OCI-LY7 (cell line): ENCODE measurements around the gene TRIM54. TPM values are rescaled to one million over a fixed set of nuclear protein-coding genes. Genes with fewer than 3 reads are reported as not detected.
"Not testable (repeated sequence)": the region's sequence is repeated elsewhere in the genome, so short reads cannot be mapped to it uniquely, and the experiment has no call there.

Experiments
- BruUV-seq: library from RNA; stranded (reverse); fragments of 400-500 nt; replicated peaks from 2 replicates; lab custom pipeline; 2021; lab: Mats Ljungman, UMichigan
- CTCF ChIA-PET: fragments of 300-600 bp; sonication (Branson Sonifier 250); formaldehyde crosslinking; loops from one replicate; lab custom pipeline; 2022; ENCODE audit warnings: antibody characterized with exemption; ENCODE audit not compliant: unreplicated experiment; lab: Charles Lee
- POLR2A ChIA-PET: fragments of 300-600 bp; sonication (Branson Sonifier 250); formaldehyde crosslinking; loops from one replicate; lab custom pipeline; 2022; ENCODE audit warnings: antibody characterized with exemption; lab: Charles Lee
- DNase-seq: peaks from one replicate; pipeline ENCODE4 v3.0.0-alpha.2; 2015; ENCODE audit warnings: low spot score
- H2AFZ ChIP-seq: fragments of 200-600 bp; sonication (generic), shearing (Covaris generic); 2 replicates; pipeline ENCODE4 v1.6.1; 2014; ENCODE audit warnings: mild to moderate bottlenecking, antibody characterized with exemption, low read length, moderate library complexity
- H3K27ac ChIP-seq: fragments of 200-600 bp; sonication (generic); 2 replicates; pipeline ENCODE4 v1.5.1; 2014; ENCODE audit warnings: mixed run types, low read depth, mild to moderate bottlenecking, moderate library complexity, low read length, inconsistent platforms; ENCODE audit not compliant: poor library complexity, severe bottlenecking
- H3K36me3 ChIP-seq: fragments of 200-600 bp; sonication (generic); 2 replicates; pipeline ENCODE4 v1.6.1; 2014; ENCODE audit warnings: mild to moderate bottlenecking, antibody characterized with exemption, low read length, moderate library complexity, mixed read lengths; ENCODE audit not compliant: insufficient read depth
- H3K4me1 ChIP-seq: fragments of 200-600 bp; sonication (generic); 2 replicates; pipeline ENCODE4 v1.5.1; 2014; ENCODE audit warnings: mild to moderate bottlenecking, low read length; ENCODE audit not compliant: insufficient read depth, poor library complexity, severe bottlenecking
- H3K4me2 ChIP-seq: fragments of 200-600 bp; sonication (generic); 2 replicates; pipeline ENCODE4 v1.6.1; 2014; ENCODE audit warnings: mild to moderate bottlenecking, low read length
- H3K4me3 ChIP-seq: fragments of 200-600 bp; sonication (generic); 2 replicates; pipeline ENCODE4 v1.5.1; 2014; ENCODE audit warnings: mild to moderate bottlenecking, low read depth, low read length; ENCODE audit not compliant: poor library complexity, severe bottlenecking
- H3K79me2 ChIP-seq: fragments of 200-600 bp; sonication (generic); 2 replicates; pipeline ENCODE4 v1.6.1; 2016; ENCODE audit warnings: low read depth, mild to moderate bottlenecking, low read length, moderate library complexity, mixed read lengths; ENCODE audit not compliant: insufficient read depth
- H3K9me2 ChIP-seq: fragments of 200-600 bp; sonication (generic); 2 replicates; pipeline ENCODE4 v1.6.1; 2016; ENCODE audit warnings: mild to moderate bottlenecking, low read length, mixed read lengths; ENCODE audit not compliant: insufficient read depth
- H3K9me3 ChIP-seq: fragments of 200-600 bp; sonication (generic); 2 replicates; pipeline ENCODE4 v1.6.1; 2014; ENCODE audit warnings: mild to moderate bottlenecking, mixed run types, low read length, mixed read lengths
- H4K20me1 ChIP-seq: fragments of 200-600 bp; sonication (generic); 2 replicates; pipeline ENCODE4 v1.6.1; 2014; ENCODE audit warnings: mild to moderate bottlenecking, antibody characterized with exemption, low read length, moderate library complexity, mixed read lengths; ENCODE audit not compliant: insufficient read depth
- EZH2phosphoT487 ChIP-seq: fragments of 200-600 bp; sonication (generic); IDR thresholded peaks from 2 replicates; pipeline ENCODE4 v1.6.1; 2018; ENCODE audit warnings: low read depth, borderline replicate concordance, mild to moderate bottlenecking, mixed run types, antibody characterized with exemption, low read length, moderate library complexity, mixed read lengths
- intact Hi-C: fragments of 100-400 bp; cut with micrococcal nuclease; formaldehyde crosslinking; loops from one replicate; pipeline ENCODE4 v1.10.0; 2022; ENCODE audit not compliant: unreplicated experiment
- total RNA-seq, 2 experiments: library from RNA; depleted of rRNA in 1 of 2; stranded (reverse); fragments of >200 nt in 1 of 2; shearing (Covaris generic) in 1 of 2; gene quantifications; 2 replicates each; pipeline ENCODE4 v1.2.3, GENCODE V29; 2014 to 2022
- TF ChIP-seq, protein P1 (sequence below): fragments of 200-600 bp; sonication (generic); conservative IDR thresholded peaks from 2 replicates; pipeline ENCODE4 v1.5.1; 2014; ENCODE audit warnings: mild to moderate bottlenecking, antibody characterized with exemption, low read length, moderate library complexity, mixed read lengths

The TRIM54 gene
- total RNA-seq, 2 experiments from 2014 or later: 6.4 to 18.8 TPM

DNA sequence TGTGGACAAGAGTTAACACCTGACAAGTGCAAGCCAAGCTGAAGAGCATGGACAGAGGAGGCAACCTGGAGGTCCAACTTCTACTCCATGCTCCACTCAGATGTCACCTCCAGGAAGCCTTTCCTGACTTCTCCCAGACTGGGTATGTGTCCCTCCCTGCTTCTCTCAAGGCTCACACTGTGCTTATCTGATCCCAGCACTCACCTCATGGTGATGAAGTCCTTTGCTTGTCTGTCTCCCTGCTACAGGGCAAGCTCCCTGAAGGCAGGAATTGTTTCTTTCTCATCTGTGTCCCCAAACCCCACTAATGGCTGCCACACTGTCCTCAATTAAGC, 16.7 kb upstream of the TRIM54 start:
- BruUV-seq: no TSS peak
- Histone ChIP-seq H3K4me2 (peak overlapping the region; percentile 100), H2AFZ (peak overlapping the region; percentile 76; the same call in 1 of the 2 replicates)

DNA sequence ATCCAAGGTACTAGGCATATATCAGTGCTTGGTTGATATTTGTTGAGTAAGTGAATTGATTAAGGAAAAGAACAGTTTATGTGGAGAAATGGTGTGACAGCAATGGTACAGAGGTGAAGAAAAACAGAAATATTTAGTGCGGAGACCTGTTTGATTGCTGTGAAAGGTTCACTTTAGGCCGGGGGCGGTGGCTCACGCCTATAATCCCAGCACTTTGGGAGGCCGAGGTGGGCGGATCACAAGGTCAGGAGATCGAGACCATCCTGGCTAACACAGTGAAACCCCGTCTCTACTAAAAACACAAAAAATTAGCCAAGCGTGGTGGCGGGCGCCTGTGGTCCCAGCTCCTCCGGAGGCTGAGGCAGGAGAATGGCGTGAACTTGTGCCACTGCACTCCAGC, 13.9 kb upstream of the TRIM54 start:
- H3K9me3 ChIP-seq, H2AFZ ChIP-seq, intact Hi-C loops, DNase-seq, POLR2A ChIA-PET, H3K27ac ChIP-seq, H4K20me1 ChIP-seq, H3K36me3 ChIP-seq, H3K9me2 ChIP-seq, CTCF ChIA-PET, H3K4me2 ChIP-seq, H3K79me2 ChIP-seq, BruUV-seq, H3K4me3 ChIP-seq: not testable (repeated sequence)
- H3K4me1 ChIP-seq: peaks cover 65% of the 10 kb centered on the region

More for the DNA sequence above, 16.7 kb upstream of the TRIM54 start:
- Histone ChIP-seq H3K36me3 (no peaks in the 10 kb centered on the region), H4K20me1 (no peaks in the 10 kb centered on the region), H3K27ac (no peak overlapping the region), H3K9me3 (no peaks in the 10 kb centered on the region), H3K4me1 (peaks cover 54% of the 10 kb centered on the region), H3K9me2 (no peaks in the 10 kb centered on the region), H3K79me2 (peaks cover 12% of the 10 kb centered on the region; the same call in 1 of the 2 replicates), H3K4me3 (no peak overlapping the region)
- DNase-seq: no peak
- intact Hi-C loops: loop anchor here (1.0 to 2.0 kb wide), 2 partner anchors 14 to 25 kb away; no protein-coding TSS in a partner anchor
- ChIA-PET CTCF (interaction anchor here (0.6 to 2.5 kb wide), 4 partner anchors 14 to 48 kb away, joined by 3 to 13 read pairs (median 7); no protein-coding TSS in a partner anchor), POLR2A (interaction anchor here (0.7 to 1.9 kb wide), 6 partner anchors 12 to 1387 kb away, joined by 3 to 6 read pairs (median 4); no protein-coding TSS in a partner anchor)
- TF ChIP-seq, protein P1, sequence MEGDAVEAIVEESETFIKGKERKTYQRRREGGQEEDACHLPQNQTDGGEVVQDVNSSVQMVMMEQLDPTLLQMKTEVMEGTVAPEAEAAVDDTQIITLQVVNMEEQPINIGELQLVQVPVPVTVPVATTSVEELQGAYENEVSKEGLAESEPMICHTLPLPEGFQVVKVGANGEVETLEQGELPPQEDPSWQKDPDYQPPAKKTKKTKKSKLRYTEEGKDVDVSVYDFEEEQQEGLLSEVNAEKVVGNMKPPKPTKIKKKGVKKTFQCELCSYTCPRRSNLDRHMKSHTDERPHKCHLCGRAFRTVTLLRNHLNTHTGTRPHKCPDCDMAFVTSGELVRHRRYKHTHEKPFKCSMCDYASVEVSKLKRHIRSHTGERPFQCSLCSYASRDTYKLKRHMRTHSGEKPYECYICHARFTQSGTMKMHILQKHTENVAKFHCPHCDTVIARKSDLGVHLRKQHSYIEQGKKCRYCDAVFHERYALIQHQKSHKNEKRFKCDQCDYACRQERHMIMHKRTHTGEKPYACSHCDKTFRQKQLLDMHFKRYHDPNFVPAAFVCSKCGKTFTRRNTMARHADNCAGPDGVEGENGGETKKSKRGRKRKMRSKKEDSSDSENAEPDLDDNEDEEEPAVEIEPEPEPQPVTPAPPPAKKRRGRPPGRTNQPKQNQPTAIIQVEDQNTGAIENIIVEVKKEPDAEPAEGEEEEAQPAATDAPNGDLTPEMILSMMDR: no peak
- TF ChIP-seq EZH2phosphoT487: no peak

DNA sequence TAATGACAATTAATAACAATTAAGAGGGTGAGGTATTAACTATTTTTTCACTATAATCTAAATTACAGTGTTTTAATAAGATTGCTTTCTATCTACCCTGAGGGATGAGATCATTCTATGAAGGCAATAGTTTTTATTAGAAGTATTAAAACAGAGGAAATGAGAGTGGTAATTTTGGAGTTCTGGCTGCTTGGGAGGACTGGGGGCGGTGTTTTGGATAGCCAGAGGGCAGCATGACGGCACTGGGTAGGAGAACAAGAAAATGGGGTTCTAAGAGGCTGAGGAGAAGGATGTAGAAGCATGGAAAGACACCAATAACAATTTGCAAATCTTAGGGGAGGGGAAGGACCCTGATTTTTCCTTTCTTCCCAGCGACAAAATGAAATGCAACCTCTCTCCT, 12.1 kb upstream of the TRIM54 start:
- Histone ChIP-seq H3K27ac (no peak overlapping the region), H3K79me2 (no peaks in the 10 kb centered on the region), H3K36me3 (no peaks in the 10 kb centered on the region), H2AFZ (0 out of 2 replicates have a peak overlapping the region, but pooled peaks have one; percentile 33), H3K9me2 (no peaks in the 10 kb centered on the region), H3K9me3 (no peaks in the 10 kb centered on the region), H3K4me2 (no peak overlapping the region), H4K20me1 (no peaks in the 10 kb centered on the region), H3K4me1 (peaks cover 47% of the 10 kb centered on the region), H3K4me3 (no peak overlapping the region)
- ChIA-PET POLR2A (interaction anchor here (1.0 to 1.3 kb wide), 2 partner anchors 9 to 17 kb away, joined by 4 to 10 read pairs; no protein-coding TSS in a partner anchor), CTCF (no interaction called here)
- no peak for TF ChIP-seq EZH2phosphoT487
- TF ChIP-seq, protein P1: no peak
- intact Hi-C loops: no loop called here
- no TSS peak for BruUV-seq
- DNase-seq: no peak
